NCI-H1417 (cell line): ENCODE data around the gene GALNT3.
A peak's percentile ranks its signal among the peaks of the same experiment; 100 is the strongest.

ENCODE experiments used
- DNase-seq, 3 experiments: peaks; one replicate each; lab custom pipeline; 2025; lab: John Stamatoyannopoulos, UW

The GALNT3 gene

GRCh38 chr2:165796129-165796528, 2.1 kb upstream of the GALNT3 start:
- no peak for DNase-seq

DNA sequence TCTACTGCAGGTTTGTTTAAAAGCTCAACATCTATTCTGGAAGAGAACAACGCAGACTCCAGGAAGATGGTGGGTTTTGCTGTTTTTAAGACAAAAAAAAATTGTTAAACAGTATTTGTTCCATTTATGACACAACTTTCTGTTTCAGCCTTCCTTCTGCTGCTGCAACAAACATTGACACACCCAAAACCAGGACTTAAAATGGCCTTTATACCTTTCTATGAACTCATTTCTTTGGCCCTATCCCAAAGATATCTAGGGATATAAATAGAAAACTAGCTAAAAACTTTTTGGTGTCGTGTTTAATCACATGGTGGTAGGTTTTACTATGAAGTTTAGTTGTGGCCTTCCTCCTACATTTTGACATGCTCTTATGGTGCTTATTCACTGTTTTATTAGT, 964 bp upstream of the GALNT3 start:
- DNase-seq: no peak

DNA sequence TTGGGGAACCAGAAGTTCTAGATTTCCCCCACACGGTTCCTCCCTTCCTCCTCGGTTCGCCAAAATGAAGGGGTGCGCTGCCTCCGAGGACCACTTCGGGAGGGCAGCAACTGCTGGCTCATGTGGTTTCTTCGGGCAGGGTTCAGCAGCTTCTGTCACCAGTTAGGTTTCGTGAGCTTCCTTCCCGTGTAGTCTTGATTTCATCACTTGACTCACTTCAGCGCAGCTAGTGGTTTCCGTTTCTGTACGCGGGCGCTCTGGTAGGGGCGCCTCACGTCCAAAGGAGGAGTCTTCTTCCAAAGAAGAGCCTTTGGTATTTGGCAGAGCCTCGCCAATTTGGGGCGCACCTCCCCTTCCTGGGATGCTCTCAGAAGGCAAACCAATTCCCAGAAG, 485 bp upstream of the GALNT3 start:
- peak in 2 of 3 experiments; percentile 59 to 63 for DNase-seq

DNA sequence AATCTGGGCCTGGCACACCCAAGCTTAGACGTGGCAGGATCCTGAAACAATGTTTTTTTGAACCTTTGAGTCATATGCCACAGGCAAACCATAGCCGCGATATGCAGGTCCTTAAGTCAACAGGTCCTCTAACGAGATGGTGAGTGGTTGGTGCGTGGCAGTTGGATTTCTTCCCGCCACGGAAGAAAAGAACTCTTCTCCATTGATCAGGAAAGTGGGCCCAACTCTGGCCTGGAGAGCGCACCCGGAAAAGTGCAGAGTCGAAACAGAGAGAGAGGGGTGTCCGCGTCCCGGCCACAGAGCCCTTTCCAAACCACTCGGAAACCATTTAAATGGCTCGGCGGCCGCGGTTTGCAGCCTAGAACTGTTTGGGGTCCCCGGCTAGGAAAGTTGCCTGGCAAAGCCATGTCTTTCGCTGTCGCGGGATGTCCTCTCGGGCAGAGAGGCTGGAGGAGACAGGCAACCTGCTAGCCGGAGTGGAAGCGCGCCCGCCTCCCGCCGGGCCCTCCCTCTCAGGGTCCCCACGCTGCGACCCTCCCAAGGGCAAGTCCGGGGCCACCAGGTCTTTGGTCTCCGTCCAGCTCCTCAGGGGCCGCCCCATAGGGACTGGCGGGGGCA, 777 bp downstream of the GALNT3 start:
- DNase-seq: peak; percentile 44 to 60 (median 46)

GRCh38 chr2:165792104-165792454, 2.0 kb downstream of the GALNT3 start:
- no peak for DNase-seq

- no peak for DNase-seq
These were observed 2.5 kb downstream of the GALNT3 start for GRCh38 chr2:165791421-165792103.

DNA sequence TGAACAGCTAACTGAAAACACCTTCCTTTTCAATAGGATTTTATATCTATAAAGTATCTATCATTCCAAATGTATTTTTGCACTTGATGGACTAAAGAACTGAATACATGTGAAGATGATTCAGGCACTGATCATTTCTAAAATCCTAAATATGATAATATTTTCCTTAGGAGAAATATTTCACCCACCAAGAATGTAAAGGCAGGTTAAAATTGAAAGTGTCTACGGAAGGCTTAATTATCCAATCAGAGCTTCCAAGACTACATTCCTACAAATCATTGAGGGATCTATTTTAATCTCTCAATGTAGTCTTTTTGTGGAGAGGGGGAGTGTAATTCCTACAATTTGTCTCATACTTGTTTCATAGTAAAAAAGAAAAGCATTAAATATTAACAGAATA, 3.6 kb downstream of the GALNT3 start:
- DNase-seq: no peak

GRCh38 chr2:165787334-165787733, 6.7 kb downstream of the GALNT3 start:
- DNase-seq: no peak

- no peak for DNase-seq
These were observed 14.3 kb downstream of the GALNT3 start for GRCh38 chr2:165779706-165780105.

DNA sequence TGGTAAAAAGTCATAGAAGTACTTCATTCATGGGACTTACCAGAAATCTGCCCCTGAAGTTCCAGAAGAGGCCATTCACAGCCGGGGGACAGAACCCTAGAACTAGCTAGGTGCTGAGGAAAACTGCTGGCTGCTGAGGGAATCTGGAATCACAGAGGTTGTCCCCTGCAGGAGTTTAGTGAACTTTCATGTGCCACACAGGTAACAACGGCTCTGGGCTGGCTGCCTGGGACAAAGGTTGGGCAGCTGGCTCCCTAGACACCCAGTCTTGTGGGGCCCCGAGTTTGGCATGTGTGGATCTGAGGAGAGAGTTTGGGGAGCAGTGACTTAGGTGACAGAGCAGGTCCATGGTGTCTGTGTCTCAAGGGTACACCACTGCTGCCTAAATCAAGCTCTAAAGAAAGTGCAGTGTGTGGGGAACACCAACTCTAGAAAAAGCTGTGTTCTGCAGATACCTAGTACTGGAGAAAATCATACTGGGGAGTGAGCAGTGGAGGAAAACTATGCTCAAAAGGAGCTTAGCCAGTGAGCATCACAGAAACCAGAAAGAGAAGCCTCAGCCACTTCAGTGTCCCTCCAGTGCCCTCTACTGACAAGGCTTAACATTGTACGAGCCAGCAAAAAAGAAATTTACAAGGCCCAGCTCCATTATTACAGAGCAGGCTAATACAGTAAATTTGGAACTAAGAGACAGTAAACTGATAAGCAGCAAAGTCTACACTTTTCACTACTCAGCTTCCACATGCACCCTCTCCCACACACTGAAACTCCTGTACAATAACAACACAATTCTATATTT, 15.2 kb downstream of the GALNT3 start:
- DNase-seq: no peak

DNA sequence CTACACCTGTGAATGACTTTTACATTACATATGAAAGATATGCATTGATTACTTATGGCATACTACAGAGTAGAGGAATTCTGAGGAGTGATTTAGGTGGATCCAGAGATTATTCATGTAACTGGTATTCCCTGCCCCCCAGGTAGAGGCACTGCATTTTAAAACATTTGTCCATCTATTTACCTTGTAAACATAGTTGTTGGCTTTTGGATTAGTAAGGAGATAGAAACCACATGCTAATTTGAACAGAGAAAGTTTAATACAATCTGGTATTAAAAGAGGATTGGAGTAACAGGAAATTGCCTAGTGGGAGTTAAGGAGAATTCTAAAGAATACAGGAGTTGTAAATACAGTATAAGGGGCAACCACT, 15.9 kb downstream of the GALNT3 start:
- DNase-seq: no peak

- no peak for DNase-seq
These were observed 16.4 kb downstream of the GALNT3 start for GRCh38 chr2:165777522-165778186.

DNA sequence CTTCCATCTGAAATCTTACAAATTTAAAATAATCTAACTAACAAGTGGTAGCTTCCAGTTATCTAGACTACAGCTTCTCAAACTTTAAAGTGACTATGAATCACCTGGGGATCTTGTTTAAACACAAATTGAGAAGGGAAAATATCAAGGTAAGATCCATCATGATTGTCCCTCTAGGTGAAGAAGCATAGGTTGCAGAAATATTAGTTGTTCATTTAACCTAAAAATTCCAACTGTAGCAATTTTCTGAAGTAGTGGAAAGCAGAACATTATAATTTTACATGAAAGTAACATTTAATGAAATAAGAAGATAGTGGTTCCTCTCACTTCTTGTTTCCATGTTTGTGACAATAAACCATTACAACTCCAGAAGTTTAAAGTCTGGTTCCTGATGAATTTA, 17.3 kb downstream of the GALNT3 start:
- DNase-seq: no peak

DNA sequence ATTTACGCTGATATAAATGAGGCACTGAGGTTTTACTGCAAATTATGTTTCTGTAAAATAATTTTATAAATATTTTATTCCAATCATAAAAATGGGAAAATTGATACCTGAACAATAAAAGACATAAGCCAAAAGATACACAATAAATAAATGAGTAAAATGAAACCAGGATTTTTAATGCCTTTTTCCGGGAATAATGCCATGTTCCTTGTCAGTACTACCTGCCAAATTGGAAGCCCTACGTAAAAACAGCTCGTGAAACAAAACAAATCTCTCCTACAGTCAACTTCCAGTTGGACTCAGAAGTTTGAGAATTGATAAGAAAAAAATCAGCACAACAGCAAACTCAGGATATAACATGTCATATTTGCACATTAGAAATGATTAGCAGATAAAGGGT, 18.0 kb downstream of the GALNT3 start:
- DNase-seq: no peak

DNA sequence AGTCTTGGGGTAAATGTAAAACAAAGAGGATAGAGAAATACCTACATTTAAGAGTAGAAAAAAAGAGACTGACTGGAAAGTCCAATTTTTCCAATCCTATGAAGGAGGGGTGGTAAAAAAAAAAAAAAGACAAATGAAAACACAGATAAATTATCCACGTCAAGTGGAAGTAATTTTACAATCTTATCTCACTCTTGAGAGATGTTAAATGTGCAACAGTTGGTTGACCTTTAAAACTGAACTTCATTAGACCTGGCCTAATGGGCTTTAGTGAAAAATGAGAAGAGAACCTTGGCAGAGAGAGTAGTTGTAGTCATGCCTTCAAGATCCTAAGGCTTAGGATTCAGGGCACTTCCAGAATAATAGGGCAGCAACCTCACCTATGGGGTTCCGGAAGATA, 20.4 kb downstream of the GALNT3 start:
- no peak for DNase-seq

GRCh38 chr2:165772183-165772582, 21.9 kb downstream of the GALNT3 start:
- DNase-seq: no peak

DNA sequence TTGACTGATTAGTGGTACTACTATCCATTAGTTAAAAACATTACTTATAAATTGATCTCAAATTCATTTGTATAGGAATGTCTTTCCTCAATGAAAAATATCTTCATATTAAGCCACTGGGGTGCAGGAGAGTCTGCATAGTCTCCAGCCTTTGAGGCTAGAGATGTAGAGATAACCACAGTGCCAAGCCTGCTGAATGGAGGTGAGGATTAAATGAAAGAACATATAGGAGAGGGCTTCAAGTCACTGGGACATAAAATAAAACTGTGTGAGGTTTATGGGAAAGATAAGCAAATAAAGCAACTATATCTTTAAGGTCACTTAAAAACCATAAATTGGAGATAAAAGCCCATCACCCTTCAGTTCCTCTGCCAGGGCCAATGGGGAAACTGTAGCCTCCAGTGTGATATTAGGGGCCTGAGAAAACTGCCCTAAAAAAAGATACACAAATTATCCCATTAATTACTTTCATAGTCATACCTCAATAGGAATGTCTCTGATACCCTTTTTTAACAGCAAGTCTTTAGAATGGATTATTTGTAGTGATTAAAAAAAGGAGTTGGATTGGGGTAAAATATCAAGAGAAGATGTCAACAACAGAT, 27.6 kb downstream of the GALNT3 start:
- DNase-seq: peak in 1 of 3 experiments; percentile 0

DNA sequence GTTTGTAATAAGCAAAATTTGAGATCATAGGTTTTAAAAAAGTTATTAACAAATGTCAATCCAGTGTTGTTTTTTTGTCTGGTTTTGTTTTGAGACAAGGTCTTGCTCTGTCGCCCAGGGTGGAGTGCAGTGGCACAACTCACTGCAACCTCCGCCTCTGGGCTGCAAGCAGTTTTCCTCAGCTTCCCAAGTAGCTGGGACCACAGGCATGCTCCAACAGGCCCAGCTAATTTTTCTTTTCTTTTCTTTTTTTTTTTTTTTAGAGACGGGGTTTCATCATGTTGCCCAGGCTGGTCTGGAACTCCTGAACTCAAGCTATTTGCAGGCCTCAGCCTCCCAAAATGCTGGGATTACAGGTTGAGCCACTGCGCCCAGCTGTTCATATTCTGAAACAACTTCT, 31.3 kb downstream of the GALNT3 start:
- DNase-seq: no peak

- DNase-seq: peak in 1 of 3 experiments; percentile 67
These were observed 36.0 kb downstream of the GALNT3 start for GRCh38 chr2:165757906-165758675.

GRCh38 chr2:165746501-165746900, 47.5 kb downstream of the GALNT3 start:
- no peak for DNase-seq

DNA sequence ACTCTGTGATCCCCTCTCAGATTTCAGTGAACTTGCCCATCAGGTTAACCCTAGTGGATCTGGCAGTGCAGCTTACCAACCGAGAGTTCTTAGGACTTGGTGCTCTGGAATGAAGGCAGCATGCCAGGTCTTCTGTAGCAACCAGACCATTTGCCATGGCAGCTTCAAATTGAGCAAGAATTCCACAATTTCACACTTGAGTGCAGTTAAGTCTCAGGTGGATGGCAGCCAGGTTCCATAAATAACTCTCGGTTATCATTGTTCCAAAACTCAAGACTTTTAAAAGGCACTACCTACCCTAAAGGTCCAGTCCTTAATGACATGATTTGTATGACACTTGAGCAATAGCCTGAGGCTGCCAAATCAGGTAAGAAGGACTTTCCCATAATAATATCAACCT, 48.1 kb downstream of the GALNT3 start:
- DNase-seq: peak in 2 of 3 experiments; percentile 0 to 8

- DNase-seq: no peak
These were observed 50.6 kb downstream of the GALNT3 start for GRCh38 chr2:165743442-165743841.
